KBM-7 (cell line): ENCODE results near the gene LETM1.
A peak's percentile ranks its signal among the peaks of the same experiment; 100 is the strongest.

Experiments
- DNase-seq: peaks from one replicate; pipeline ENCODE4 v3.0.0-alpha.2; 2015
- in situ Hi-C: fragments of 300-500 bp; cut with MboI; formaldehyde crosslinking; loops from 2 replicates; pipeline ENCODE4 v1.14.3; 2020; ENCODE audit warnings: low sequenced_read_pairs, low pct_unique_long_range_greater_than_20kb, mixed read lengths

Gene LETM1

DNA sequence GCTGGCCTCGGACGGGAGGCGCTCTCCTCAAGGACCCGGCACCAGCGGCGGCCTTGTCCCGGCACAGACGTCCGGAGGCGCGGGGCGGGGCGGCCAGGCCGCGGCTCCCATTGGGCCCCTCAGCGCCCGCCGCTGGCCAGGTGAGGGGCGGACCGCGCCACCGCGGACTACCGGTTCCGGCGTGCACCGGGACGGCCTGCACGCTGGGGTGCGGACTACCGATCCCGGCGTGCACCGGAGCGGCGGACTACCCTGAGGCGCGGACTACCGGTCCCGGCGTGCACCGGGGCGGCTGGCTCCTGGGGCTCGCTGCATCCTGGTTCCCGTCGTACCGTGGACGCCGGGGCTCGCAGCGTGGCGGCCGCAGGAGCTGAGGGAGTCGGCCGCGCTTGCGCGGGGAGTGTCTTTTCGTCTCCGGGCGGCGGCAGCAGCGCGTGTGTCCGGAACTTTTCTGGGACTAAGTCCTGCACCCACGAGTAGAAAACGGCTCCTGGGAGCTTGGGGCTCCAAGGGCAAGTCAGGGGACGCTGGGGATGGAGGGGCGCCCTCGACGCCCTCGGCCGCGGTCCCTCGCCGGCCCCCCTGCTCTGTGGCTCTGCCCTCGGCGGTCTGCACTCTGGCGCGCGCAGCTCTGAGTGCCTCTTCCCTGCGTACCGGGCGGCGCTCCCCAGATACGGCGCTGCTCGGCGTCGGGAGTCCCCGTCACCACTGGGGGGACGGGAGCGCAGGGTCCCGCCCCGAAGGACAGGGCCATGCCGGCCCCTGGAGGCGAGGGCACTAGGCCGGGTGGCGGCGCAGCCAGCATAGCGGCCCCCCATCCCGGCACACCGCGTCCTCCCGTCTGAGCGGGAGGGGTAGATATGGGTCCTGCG, at the start of gene LETM1:
TSS of gene LETM1 (minus strand) at position 86 of the 872 bp plus-strand sequence. CDS start 206 bp downstream, outside the sequence.
- peak; percentile 92 for DNase-seq
- in situ Hi-C loops, result no loop called here

DNA sequence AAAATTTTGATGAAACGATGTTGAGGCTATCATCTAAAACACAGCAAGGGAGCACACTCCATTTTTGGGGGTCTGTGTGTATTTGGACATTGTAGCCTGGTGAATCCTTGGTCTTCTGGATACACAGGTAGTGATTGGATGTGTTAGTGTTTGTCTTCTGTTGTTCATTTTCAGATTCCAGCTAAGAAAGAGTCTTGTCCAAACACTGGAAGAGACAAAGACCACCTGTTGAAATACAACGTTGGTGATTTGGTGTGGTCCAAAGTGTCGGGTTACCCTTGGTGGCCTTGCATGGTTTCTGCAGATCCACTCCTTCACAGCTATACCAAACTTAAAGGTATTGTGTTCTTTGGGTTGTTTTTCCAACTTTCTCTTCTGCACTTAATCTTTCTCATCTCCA, 48.1 kb upstream of the LETM1 start:
- in situ Hi-C loops, result no loop called here
- no peak for DNase-seq

DNA sequence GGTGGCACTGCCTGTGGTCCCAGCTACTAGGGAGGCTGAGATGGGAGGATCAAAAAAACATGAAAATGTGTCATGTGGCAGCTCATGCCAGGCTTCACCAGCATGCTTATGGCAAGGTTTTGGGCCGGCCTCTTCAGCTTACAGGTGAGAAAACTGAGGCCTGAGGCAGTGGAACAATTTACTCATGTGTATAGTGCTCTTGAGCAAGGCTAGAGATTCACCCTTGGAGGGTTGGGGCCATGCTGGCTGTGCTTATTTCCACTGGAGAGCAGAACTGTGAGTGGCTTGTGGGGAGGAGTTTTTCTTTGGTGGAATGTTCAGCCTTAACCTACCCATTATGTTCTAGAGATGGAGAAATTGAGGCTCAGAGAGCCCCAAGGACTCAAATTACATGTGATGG, 47.1 kb upstream of the LETM1 start:
- no peak for DNase-seq
- in situ Hi-C loops, result no loop called here

DNA sequence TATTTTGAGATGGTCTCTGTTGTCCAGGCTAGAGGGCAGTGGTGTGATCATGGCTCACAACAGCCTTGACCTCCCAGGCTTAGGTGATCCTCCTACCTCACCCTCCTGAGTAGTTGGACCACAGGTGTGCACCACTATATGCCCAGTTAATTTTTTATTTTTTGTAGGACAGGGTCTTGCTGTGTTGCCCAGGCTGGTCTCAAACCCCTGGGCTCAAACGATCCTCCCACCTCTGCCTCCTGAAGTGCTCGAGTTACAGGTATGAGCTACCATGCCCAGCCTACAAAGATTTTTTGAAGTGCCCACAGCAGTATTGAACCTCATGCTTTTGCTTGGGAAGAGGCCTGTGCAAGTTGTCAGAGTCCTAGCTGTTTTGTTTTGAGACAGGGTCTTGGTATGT, 46.3 kb upstream of the LETM1 start:
- in situ Hi-C loops, result no loop called here
- DNase-seq, result no peak

DNA sequence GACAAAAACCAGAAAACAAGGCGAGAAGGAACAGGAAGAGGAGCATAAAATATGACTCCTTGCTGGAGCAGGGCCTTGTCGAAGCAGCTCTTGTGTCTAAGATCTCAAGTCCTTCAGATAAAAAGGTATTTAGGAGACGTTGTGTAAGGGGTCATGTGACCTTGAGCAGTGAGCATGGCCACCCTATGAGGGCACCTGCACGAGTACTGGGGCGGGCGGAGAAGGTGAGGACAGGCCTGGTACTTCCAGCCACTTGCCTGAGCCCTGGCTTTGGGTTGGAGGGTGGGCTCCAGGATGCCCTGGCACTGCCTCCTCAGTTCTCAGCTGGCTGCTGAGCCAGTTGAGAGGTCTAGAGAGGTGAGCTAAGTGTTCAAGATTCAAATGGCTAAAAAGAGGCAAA, 45.2 kb upstream of the LETM1 start:
- in situ Hi-C loops, result no loop called here
- DNase-seq, result no peak

DNA sequence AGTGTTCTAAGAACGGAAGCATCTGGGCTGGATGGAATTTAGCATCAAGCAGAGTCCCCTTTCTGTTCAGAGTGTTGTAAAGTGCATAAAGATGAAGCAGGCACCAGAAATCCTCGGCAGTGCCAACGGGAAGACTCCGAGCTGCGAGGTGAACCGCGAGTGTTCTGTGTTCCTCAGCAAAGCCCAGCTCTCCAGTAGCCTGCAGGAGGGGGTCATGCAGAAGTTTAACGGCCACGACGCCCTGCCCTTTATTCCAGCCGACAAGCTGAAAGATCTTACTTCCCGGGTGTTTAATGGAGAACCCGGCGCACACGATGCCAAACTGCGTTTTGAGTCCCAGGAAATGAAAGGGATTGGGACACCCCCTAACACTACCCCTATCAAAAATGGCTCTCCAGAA, 44.7 kb upstream of the LETM1 start:
- no peak for DNase-seq
- in situ Hi-C loops, result no loop called here

DNA sequence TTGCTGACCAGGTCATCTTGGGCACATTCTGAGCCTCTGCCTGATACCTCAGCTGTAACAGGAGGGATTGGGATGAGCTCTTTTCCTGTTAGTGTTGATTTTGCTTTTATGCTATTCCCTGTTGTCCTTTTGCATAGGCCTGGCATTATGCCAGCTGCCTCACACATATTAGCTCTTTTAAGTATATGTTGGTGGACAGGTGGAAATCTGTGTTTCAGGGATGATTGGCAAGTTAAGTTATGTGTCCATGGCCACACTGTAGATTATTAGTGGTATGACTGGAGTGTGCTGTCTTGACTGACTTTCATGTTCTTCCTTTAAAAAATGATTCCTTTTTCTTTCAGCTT, 44.1 kb upstream of the LETM1 start:
- in situ Hi-C loops, result no loop called here

DNA sequence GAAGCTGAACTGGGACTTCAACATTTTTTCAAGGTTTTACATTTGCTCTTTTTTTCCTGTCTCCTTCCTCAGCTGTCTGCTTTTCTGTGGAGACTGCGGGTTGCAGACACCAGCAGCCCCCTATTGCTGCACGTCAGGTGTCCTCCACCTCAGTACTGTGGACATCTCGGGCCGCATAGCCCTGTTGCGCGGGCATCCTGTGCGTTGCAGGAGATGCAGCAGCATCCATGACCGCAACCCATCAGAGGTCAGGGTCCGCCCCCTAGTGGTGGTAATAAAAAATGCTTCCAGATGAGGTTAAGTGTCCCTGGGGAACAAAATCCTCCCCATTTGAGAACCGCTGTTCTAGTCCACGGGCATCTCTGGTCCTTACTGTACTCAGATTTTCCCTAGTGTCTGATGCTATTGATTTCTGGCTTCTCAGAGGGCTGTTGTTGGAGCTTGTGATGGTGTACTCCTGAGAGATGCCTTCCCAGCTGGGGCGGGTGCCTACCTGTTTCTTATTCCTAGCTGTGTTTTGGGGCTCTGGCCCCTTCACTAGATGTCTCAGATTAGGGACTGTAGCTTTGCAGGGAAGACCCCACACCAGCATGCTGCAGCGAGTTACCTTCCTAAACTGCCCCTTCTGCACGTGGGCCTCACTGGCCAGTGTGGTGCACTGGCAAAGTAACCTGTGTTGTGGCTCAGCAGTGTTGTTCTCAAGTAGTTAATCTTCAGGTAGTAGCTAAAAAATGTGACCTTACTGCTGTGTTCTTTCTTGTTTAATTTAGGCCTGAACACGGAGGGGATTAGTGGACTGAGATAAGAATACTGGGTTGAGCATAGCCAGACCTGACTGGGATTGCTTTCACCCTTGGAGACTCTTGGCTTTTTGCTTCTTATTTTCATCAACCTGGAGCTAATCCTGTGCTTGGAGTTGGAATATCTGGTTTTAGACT, 43.5 kb upstream of the LETM1 start:
- in situ Hi-C loops, result no loop called here

More for the DNA sequence above, 44.1 kb upstream of the LETM1 start:
- DNase-seq, result no peak

DNA sequence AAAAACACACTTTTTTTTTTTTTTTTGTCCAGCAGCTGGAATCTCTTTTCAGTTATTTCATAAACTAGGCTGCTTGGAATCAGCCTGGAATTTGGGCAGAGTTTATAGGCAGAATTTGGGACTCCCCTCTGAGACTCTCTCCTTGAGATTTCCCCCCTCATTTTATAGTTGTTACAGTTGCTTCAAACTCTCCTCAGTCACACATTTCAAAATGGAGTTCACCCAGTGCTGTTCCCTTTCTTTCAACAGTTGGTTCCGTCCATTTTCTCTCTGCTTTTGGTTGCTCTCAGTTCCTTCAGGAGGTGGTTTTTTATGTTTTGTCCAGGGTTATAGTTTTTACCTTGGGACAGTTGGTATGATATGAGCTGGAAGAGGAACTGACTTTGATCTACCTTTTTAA, 42.7 kb upstream of the LETM1 start:
- DNase-seq, result no peak
- in situ Hi-C loops, result no loop called here

More for the DNA sequence above, 43.5 kb upstream of the LETM1 start:
- peak; percentile 73 for DNase-seq

DNA sequence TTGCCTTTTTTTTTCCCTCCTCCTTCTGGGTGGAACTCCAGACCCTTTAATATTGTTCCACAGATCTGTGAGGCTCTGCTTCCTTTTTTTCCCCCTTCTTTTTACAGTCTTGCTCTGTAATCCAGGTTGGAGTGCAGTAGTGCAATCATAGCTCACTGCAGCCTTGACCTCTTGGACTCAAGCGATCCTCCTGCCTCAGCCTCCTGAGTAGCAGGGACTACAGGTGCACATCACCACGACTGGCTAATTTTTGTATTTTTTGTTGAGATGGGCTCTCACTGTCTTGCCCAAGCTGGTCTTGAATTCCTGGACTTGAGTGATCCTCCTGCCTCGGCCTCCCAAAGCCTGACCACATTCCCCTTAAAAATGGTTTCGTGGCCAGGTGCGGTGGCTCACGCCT, 42.1 kb upstream of the LETM1 start:
- in situ Hi-C loops, result no loop called here
- no peak for DNase-seq

DNA sequence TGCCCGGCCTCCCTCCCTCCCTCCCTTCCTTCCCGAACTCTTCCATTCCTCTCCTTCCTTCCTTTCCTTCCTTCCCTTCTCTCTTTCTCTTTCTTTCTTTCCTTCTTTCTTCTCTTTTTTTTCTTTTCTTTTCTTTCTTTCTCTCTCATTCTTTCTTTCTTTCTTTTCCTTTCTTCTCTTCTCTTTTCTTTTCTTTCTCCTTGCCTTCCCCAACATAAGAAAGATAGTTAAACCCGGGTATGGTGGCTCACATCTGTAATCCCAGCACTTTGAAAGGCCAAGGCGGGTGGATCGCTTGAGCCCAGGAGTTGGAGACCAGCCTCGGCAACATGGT, 40.7 kb upstream of the LETM1 start:
- in situ Hi-C loops, result no loop called here
- DNase-seq, result no peak

DNA sequence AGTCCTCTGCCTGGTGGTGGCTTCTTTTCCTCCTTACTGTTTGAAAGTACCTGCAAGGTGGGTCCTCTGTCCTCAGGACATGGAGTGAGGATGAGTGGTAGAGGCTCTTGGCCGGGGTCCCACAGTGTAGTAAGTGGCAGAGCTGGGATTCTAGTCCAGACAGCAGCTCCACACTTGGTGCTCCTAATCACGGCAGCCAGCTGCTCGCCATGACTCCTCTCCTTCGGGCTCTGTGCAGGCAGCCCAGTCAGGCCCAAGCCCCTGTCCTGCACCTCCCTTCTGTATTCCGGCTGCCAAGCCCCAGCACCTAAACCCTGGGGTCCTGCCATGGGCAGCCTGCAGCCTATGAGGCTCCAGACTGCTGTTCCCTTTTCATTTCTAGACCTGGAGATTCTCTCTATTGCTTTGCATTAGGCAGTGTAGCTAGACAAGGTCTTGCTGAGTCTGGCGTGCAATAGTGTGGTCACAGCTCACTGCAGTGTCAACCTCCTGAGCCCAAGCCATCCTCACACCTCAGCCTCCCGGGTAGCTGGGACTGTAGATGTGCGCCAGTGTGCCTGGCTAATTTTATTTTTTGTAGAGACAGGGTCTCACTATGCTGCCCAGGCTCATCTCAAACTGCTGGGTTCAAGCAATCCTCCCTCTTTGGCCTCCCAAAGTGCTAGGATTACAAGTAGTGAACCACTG, 40.2 kb upstream of the LETM1 start:
- DNase-seq, result no peak

DNA sequence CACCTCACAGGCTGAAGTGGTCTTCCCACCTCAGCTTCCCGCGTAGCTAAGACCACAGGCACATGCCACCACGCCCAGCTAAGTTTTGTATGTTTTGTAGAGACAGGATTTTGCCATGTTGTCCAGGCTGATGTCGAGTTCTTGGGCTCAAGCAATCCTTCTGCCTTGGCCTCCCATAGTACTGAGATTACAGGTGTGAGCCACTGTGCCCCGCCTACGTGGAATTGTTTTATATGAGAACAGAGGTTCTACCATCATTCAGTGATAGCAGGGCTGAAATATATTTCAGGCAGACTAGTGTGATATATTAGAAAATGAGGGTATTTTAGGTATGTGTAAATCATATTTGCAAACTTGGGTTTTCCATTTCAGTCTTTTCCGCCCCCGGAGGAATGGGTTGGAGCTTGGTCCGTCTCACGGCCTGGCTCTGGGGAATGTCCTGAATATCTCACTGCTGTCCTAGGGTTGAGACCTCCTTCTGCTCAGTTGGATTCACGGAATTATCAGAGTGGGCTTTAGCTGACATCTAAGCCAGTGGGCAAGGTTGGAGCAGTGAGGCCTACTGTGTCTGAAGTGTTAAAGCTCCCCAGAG, 35.1 kb upstream of the LETM1 start:
- in situ Hi-C loops, result no loop called here
- DNase-seq, result no peak

More for the DNA sequence above, 40.2 kb upstream of the LETM1 start:
- in situ Hi-C loops, result no loop called here

DNA sequence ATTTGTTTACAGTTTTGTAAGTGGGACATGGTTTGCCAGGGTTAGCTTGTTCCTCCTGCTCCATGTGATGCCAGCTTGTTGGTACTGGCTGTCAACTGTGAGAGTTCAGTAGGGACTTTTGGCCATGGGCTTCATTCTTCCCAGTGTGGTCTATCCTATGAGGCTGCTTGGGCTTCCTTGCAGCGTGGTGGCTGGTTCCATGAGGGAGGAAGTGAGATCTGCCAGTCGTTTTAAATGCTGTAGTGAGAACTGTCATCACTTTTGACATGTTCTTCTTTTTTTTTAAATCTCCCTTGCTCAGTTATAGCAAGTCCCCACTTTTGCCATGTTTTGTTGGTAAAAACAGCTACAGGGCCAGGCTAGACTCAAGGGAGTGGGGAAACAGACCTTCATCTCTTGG, 31.1 kb upstream of the LETM1 start:
- in situ Hi-C loops, result no loop called here
- DNase-seq, result peak; percentile 51

DNA sequence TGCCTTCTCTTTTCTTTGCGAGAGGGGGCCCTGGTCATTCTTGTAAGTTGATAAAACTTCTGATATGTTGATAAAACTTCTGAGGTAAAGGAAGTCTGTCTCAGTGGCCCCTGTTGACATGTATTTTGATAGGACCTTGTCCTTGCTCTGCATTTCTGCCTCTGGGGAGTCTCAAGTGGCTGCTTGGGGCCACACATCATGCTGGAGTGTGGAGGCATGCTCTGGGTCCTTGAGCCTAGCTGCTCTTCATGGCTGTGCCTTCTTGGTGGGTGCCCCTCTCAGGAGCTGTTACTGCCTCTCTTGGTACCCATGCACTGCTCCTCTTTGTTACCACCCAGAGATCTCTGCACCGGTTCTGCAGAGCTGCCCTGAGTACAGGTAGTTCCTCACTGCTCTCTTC, 29.5 kb upstream of the LETM1 start:
- DNase-seq, result no peak
- in situ Hi-C loops, result no loop called here

DNA sequence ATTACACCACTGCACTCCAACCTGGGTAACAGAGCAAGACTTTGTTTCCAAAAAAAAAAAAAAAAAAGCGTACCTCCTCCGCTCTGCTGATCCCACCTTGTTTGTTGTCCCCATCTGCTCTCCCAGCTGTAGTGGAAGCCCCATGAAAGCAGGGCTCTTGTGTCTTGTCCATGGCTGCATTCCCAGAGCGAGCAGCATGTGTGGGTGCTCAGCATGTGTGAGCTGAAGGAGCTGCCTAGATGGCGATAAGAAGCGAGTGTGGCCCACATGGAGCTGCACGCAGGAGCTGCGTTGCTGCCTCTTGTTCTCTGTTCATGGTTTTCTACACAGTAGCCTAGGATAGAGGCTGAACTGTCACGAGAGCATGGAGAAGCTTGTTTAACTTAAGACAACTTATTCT, 27.6 kb upstream of the LETM1 start:
- in situ Hi-C loops, result no loop called here
- DNase-seq, result no peak

DNA sequence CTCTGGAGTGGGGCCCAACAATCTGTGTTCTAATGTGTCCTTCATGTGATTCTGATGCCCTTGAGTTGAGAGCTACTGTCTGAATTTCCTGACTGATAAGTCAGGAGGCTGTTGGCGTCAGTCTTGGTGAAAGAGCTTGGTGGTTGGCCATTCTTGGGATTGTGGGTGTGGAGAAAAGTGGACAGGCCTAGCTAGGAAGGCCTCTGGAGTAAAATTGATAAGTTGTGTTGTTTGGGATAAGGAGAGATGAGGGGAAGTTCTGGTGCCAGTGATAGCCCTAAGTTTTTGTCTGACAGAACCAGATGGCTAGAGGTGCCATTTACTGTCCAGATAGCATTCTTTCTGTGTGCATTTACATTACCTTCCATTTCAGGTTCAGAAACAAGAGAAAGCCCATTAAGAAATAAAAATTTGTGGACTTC, 26.9 kb upstream of the LETM1 start:
- in situ Hi-C loops, result no loop called here
- DNase-seq, result no peak

DNA sequence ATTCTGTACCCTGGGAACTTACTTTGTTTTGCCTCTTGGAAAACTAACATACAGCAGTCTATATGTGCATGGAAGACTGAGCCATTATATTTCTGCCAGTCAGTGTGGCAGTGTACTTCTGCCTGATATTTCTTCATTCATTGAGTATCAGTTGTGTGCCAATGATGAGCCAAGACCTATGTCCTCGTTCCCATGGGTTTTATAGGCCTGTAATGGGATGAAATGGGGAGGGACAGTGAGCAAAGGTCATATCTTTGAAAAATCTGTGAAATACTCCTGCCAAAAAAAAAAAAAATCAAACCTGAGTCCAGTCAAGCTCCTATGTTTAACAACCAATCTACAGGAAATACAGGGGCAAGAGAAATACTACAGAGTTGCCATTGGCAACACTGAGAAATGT, 24.4 kb upstream of the LETM1 start:
- DNase-seq, result no peak
- in situ Hi-C loops, result no loop called here

DNA sequence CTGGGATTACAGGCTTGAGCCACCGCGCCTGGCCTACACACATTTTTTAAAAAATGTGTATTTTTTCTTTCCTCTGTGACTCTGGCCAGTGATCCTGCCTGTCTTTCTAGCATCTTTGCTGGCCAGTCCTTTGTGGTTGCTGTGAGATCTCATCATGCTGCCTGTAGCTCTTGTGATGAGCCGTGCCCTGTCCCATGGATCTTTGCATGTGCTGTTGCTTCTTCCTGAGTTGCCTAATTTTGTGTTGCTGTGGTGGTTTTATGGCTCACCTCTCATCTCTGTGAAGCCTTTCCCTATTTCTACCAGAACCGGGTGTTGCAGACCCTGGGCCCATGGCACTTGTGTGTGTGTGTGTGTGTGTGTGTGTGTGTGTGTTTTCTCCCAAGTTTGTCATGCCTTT, 23.5 kb upstream of the LETM1 start:
- DNase-seq, result no peak
- in situ Hi-C loops, result no loop called here
